ENCODE measurements around the gene ZBTB37.

Gene ZBTB37

GRCh38 chr1:173869021-173869359 lies 810 bp downstream of the ZBTB37 start:
- Histone ChIP-seq H4K20me1 (ENCODE audit: insufficient read depth, low read length) (no peaks in the 10 kb centered on the region), H2AFZ (ENCODE audit: low read length) (no peak overlapping the region), H3K79me2 (ENCODE audit: insufficient read depth, low read length) (peaks cover 21% of the 10 kb centered on the region), H3K27ac (ENCODE audit: low read depth, low read length, poor library complexity, severe bottlenecking) (peak overlapping the region; percentile 85), H3K36me3 (ENCODE audit: insufficient read depth, low read length) (peaks cover 46% of the 10 kb centered on the region), H3K9ac (ENCODE audit: low read length) (peak overlapping the region; percentile 77), H3K4me1 (ENCODE audit: insufficient read depth, low read length, severe bottlenecking) (peaks cover 61% of the 10 kb centered on the region), H3K27me3 (ENCODE audit: insufficient read depth, low read length) (no peaks in the 10 kb centered on the region), H3K4me3 (ENCODE audit: low read depth, low read length, poor library complexity, severe bottlenecking) (peak overlapping the region; percentile 90), H3K9me3 (ENCODE audit: low read length) (no peaks in the 10 kb centered on the region), H3F3A (ENCODE audit: insufficient read depth, low read length) (peaks cover 22% of the 10 kb centered on the region; the same call in 1 of the 2 replicates), H3K4me2 (ENCODE audit: low read length) (peak overlapping the region; percentile 97), H3K9me2 (ENCODE audit: low read depth, low read length) (no peaks in the 10 kb centered on the region)
- TF ChIP-seq CTCF (IDR thresholded peaks at IDR 0.05; ENCODE audit: low read length) (no peak), EZH2 (IDR thresholded peaks at IDR 0.05; ENCODE audit: borderline replicate concordance, low read length) (no peak)

GRCh38 chr1:173870252-173871075 lies 2.3 kb downstream of the ZBTB37 start:
- no peaks in the 10 kb centered on the region for H3K9me3 ChIP-seq (ENCODE audit: low read length)
- no peaks in the 10 kb centered on the region for H3K27me3 ChIP-seq (ENCODE audit: insufficient read depth, low read length)
- H3K36me3 ChIP-seq (ENCODE audit: insufficient read depth, low read length): peaks cover 37% of the 10 kb centered on the region
- H2AFZ ChIP-seq (ENCODE audit: low read length): no peak overlapping the region
- peak overlapping the region; percentile 97 for H3K4me2 ChIP-seq (ENCODE audit: low read length)
- peak overlapping the region; percentile 90 for H3K4me3 ChIP-seq (ENCODE audit: low read depth, low read length, poor library complexity, severe bottlenecking)
- no peaks in the 10 kb centered on the region for H4K20me1 ChIP-seq (ENCODE audit: insufficient read depth, low read length)
- TF ChIP-seq CTCF (IDR thresholded peaks at IDR 0.05; ENCODE audit: low read length) (no peak), EZH2 (IDR thresholded peaks at IDR 0.05; ENCODE audit: borderline replicate concordance, low read length) (no peak)
- H3K9ac ChIP-seq (ENCODE audit: low read length): peak overlapping the region; percentile 77; the same call in 1 of the 2 replicates
- H3K4me1 ChIP-seq (ENCODE audit: insufficient read depth, low read length, severe bottlenecking): peaks cover 46% of the 10 kb centered on the region
- H3K27ac ChIP-seq (ENCODE audit: low read depth, low read length, poor library complexity, severe bottlenecking): peak overlapping the region; percentile 85
- peaks cover 21% of the 10 kb centered on the region for H3K79me2 ChIP-seq (ENCODE audit: insufficient read depth, low read length)
- H3K9me2 ChIP-seq (ENCODE audit: low read depth, low read length): no peaks in the 10 kb centered on the region
- peaks cover 13% of the 10 kb centered on the region; the same call in 1 of the 2 replicates for H3F3A ChIP-seq (ENCODE audit: insufficient read depth, low read length)

- Histone ChIP-seq H3K27me3 (ENCODE audit: insufficient read depth, low read length) (no peaks in the 10 kb centered on the region), H3K4me2 (ENCODE audit: low read length) (peak overlapping the region; percentile 97), H3K4me3 (ENCODE audit: low read depth, low read length, poor library complexity, severe bottlenecking) (peak overlapping the region; percentile 90), H3F3A (ENCODE audit: insufficient read depth, low read length) (peaks cover 10% of the 10 kb centered on the region; the same call in 1 of the 2 replicates), H3K9me3 (ENCODE audit: low read length) (no peaks in the 10 kb centered on the region), H3K27ac (ENCODE audit: low read depth, low read length, poor library complexity, severe bottlenecking) (peak overlapping the region; percentile 85), H3K79me2 (ENCODE audit: insufficient read depth, low read length) (peaks cover 16% of the 10 kb centered on the region), H2AFZ (ENCODE audit: low read length) (no peak overlapping the region), H3K9me2 (ENCODE audit: low read depth, low read length) (no peaks in the 10 kb centered on the region), H3K4me1 (ENCODE audit: insufficient read depth, low read length, severe bottlenecking) (peaks cover 40% of the 10 kb centered on the region), H3K36me3 (ENCODE audit: insufficient read depth, low read length) (peaks cover 30% of the 10 kb centered on the region), H4K20me1 (ENCODE audit: insufficient read depth, low read length) (no peaks in the 10 kb centered on the region), H3K9ac (ENCODE audit: low read length) (no peak overlapping the region; the same call in 1 of the 2 replicates)
- TF ChIP-seq EZH2 (IDR thresholded peaks at IDR 0.05; ENCODE audit: borderline replicate concordance, low read length) (no peak), CTCF (IDR thresholded peaks at IDR 0.05; ENCODE audit: low read length) (no peak; the same call in 1 of the 2 replicates)
Observed at GRCh38 chr1:173871091-173871490, 2.9 kb downstream of the ZBTB37 start.

All from OCI-LY1 (cell line).